K562 (cell line): ENCODE results near the gene PAQR8. TPM values are rescaled to one million over a fixed set of nuclear protein-coding genes. Genes with fewer than 3 reads are reported as not detected.

Source experiments
- ATAC-seq: fragments of 200-7000 bp; cut with Tn5 transposase; 3 replicates; pipeline ENCODE4 v1.9.1; 2020; ENCODE audit warnings: moderate library complexity
- BruUV-seq: library from RNA; stranded (reverse); fragments of 400-500 nt; replicated peaks from 2 replicates; lab custom pipeline; 2021; lab: Mats Ljungman, UMichigan
- CTCF ChIA-PET: fragments of 300-600 bp; formaldehyde crosslinking; extraction: SDS; loops from one replicate; lab custom pipeline; 2021; ENCODE audit warnings: low intra/inter-chr PET ratio; lab: Yijun Ruan, JAX
- POLR2A ChIA-PET: fragments of 300-600, 350-650 bp; sonication (Branson Sonifier 250); formaldehyde crosslinking; extraction: SDS; loops from one replicate; lab custom pipeline; 2021; ENCODE audit warnings: antibody characterized with exemption, inconsistent platforms; lab: Yijun Ruan, JAX
- DNase-seq, 4 experiments: peaks; one replicate each; pipeline versions ENCODE4 v3.0.0 to v3.0.0-alpha.2; 2011 to 2018; ENCODE audit warnings: low spot score in 3 of 4, mixed read lengths in 3 of 4; ENCODE audit errors: extremely low read depth in 1 of 4
- FAIRE-seq: peaks from 2 replicates; lab custom pipeline; 2011; peaks lifted over from hg19 to GRCh38; lab: Jason Lieb, UNC
- H2AFZ ChIP-seq: 2 replicates; pipeline ENCODE4 v1.6.0; 2011; ENCODE audit warnings: low read depth, low read length, control low read depth, inconsistent platforms
- H3K27ac ChIP-seq: fragments of 200-600 bp; 3 replicates; pipeline ENCODE4 v1.8.0; 2011; ENCODE audit warnings: low read depth, mild to moderate bottlenecking, control low read depth, inconsistent platforms, low read length, moderate library complexity, mixed read lengths; ENCODE audit errors: extremely low read depth
- H3K27me3 ChIP-seq, 2 experiments: fragments of 300-600 bp in 1 of 2; 2 replicates in 1 of 2; 3 replicates in 1 of 2; pipeline versions ENCODE4 v1.6.0 to v1.8.0; 2011; ENCODE audit warnings: inconsistent platforms in 2 of 2, low read length in 2 of 2, mild to moderate bottlenecking in 1 of 2, mixed read lengths in 1 of 2, moderate library complexity in 1 of 2; ENCODE audit not compliant: control insufficient read depth in 2 of 2, insufficient read depth in 2 of 2
- H3K36me3 ChIP-seq: fragments of 300-600 bp; 3 replicates; pipeline ENCODE4 v1.8.0; 2011; ENCODE audit warnings: mild to moderate bottlenecking, low read length, inconsistent platforms; ENCODE audit not compliant: control insufficient read depth, insufficient read depth
- H3K4me1 ChIP-seq, 2 experiments: fragments of 200-600 bp in 1 of 2; replicated peaks in 1 of 2; 2 replicates in 1 of 2; 3 replicates in 1 of 2; pipeline versions ENCODE4 v1.5.1 to v1.8.0; 2011; ENCODE audit warnings: inconsistent platforms in 2 of 2, low read length in 2 of 2, mild to moderate bottlenecking in 1 of 2, mixed read lengths in 1 of 2, moderate library complexity in 1 of 2; ENCODE audit not compliant: control insufficient read depth in 2 of 2, insufficient read depth in 2 of 2
- H3K4me2 ChIP-seq: 2 replicates; pipeline ENCODE4 v1.6.1; 2011; ENCODE audit warnings: low read length, control low read depth, inconsistent platforms, mixed read lengths; ENCODE audit not compliant: insufficient read depth
- H3K4me3 ChIP-seq: fragments of 200-600 bp; sonication (generic), shearing (Covaris generic); 2 replicates; pipeline ENCODE4 v1.5.1; 2016; ENCODE audit warnings: control low read depth, inconsistent platforms
- H3K79me2 ChIP-seq: fragments of 200-600 bp; 3 replicates; pipeline ENCODE4 v1.8.0; 2011; ENCODE audit warnings: low read length, inconsistent platforms; ENCODE audit not compliant: control insufficient read depth, insufficient read depth
- H3K9ac ChIP-seq, 2 experiments: 2 replicates each; pipeline versions ENCODE4 v1.6.0 to v1.6.1; 2011; ENCODE audit warnings: low read depth in 2 of 2, low read length in 2 of 2, control low read depth in 1 of 2, inconsistent platforms in 1 of 2, mild to moderate bottlenecking in 1 of 2, mixed read lengths in 1 of 2; ENCODE audit not compliant: insufficient read depth in 1 of 2
- H3K9me1 ChIP-seq: one replicate; pipeline ENCODE4 v1.6.0; 2011; ENCODE audit warnings: inconsistent platforms, mild to moderate bottlenecking, low read length, moderate library complexity; ENCODE audit not compliant: control insufficient read depth, insufficient read depth
- H3K9me3 ChIP-seq: replicated peaks from 2 replicates; pipeline ENCODE4 v1.5.1; 2011; ENCODE audit warnings: low read depth, low read length, inconsistent platforms; ENCODE audit not compliant: control insufficient read depth, insufficient read depth
- H4K20me1 ChIP-seq: replicated peaks from 2 replicates; pipeline ENCODE4 v1.6.1; 2011; ENCODE audit warnings: low read length, inconsistent platforms, mixed read lengths; ENCODE audit not compliant: control insufficient read depth, insufficient read depth
- CBFB ChIP-seq: sonication (generic); formaldehyde crosslinking; IDR thresholded peaks from 2 replicates; pipeline ENCODE4 v1.4.0; 2020; ENCODE audit warnings: mild to moderate bottlenecking, missing genetic modification reagents
- JUND ChIP-seq, 2 experiments: IDR thresholded peaks; 2 replicates in 1 of 2; 3 replicates in 1 of 2; pipeline ENCODE4 v1.6.1; 2011; ENCODE audit warnings: borderline replicate concordance in 2 of 2, low read depth in 2 of 2, low read length in 2 of 2, improper control_type of control experiment in 1 of 2, missing biosample characterization in 1 of 2, missing genetic modification characterization in 1 of 2, missing genetic modification reagents in 1 of 2
- POLR2H ChIP-seq: IDR thresholded peaks from 2 replicates; pipeline ENCODE4 v1.6.1; 2016; ENCODE audit warnings: missing genetic modification characterization, low read depth, mild to moderate bottlenecking, control low read depth, missing compliant biosample characterization, moderate library complexity
- WGBS: fragments of 100-300 bp; shearing (Covaris generic); methylation state at CpG from one replicate; pipeline ENCODE4 v1.1.6; 2016; ENCODE audit warnings: low coverage, mixed read lengths; ENCODE audit not compliant: insufficient coverage; ENCODE audit errors: missing lambda C conversion rate; 5-methylcytosine and 5-hydroxymethylcytosine counted together
- in situ Hi-C: fragments of 300-500 bp; cut with MboI; formaldehyde crosslinking; loops from 4 replicates; pipeline ENCODE4 v1.15.0; 2018; ENCODE audit warnings: inconsistent platforms, mixed read lengths
- intact Hi-C: fragments of 100-400 bp; cut with micrococcal nuclease; formaldehyde crosslinking; loops from 2 replicates; pipeline ENCODE4 v1.14.2; 2022
- polyA plus RNA-seq, 8 experiments: library from polyadenylated mRNA; depleted of rRNA in 4 of 8; stranded (reverse) in 5 of 8; unstranded in 3 of 8; fragments of >200 nt; fragmentation: Nextera tagmentation in 2 of 8; fragmentation: Illumina TruSeq in 1 of 8; extraction: Ambion mirVana in 2 of 8; extraction: Trizol in 1 of 8; gene quantifications; 2 replicates each; pipeline versions ENCODE4 v1.2.1 to v1.2.3, GENCODE V29; 2011 to 2014; ENCODE audit warnings: inconsistent platforms in 1 of 8, missing spikeins in 1 of 8
- total RNA-seq, 7 experiments: library from RNA; depleted of rRNA in 6 of 7; stranded (reverse); fragments of >200 nt in 6 of 7; fragmentation: Illumina TruSeq in 2 of 7; extraction: Trizol in 2 of 7; gene quantifications; 2 replicates each; pipeline versions ENCODE4 v1.2.1 to v1.2.3, GENCODE V29; 2011 to 2021; ENCODE audit warnings: low replicate concordance in 1 of 7
- TF ChIP-seq, protein P1 (sequence below), 3 experiments: fragments of 200-800 bp in 1 of 3; fragments of 250-450 bp in 1 of 3; fragments of 450-650 bp in 1 of 3; sonication (Bioruptor Pico) in 1 of 3; sonication (Bioruptor generic) in 1 of 3; formaldehyde crosslinking in 1 of 3; IDR thresholded peaks; 2 replicates each; pipeline versions ENCODE4 v1.6.1 to v1.8.0; 2016 to 2022; ENCODE audit warnings: mild to moderate bottlenecking in 2 of 3, missing genetic modification characterization in 2 of 3, missing compliant biosample characterization in 1 of 3, moderate library complexity in 1 of 3
- TF ChIP-seq, protein P2 (sequence below): fragments of 200-800 bp; sonication (Bioruptor generic); IDR thresholded peaks from 2 replicates; pipeline ENCODE4 v1.6.1; 2016; ENCODE audit warnings: missing genetic modification characterization, missing compliant biosample characterization

PAQR8 gene
- total and polyA plus RNA-seq, 9 of the 15 experiments (the other 6 are each of a cell fraction or from before 2014, with no cell fraction given) = 1.4 to 10.2 (median 3.5) TPM

DNA sequence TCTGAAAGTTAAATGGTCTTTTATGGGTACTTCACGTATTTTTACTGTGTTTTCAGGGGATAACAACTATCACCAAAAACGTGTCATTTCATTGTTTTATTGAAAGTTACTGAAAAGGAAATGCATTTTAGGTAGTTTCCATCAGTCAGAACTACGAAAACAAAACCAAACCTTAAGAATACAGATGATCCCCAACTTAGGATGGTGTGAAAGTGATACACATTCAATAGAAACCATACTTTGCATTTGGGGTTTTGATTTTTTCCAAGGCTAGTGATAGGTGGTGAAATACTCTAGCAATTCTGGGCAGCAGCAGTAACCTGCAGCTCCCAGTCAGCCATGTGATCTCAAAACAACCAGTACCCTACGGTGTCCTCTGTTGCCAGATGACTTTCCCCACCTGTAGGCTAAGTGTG lies 32.3 kb downstream of the PAQR8 start:
- no peak overlapping the region for H3K27ac ChIP-seq
- no peak overlapping the region for H2AFZ ChIP-seq
- no peaks in the 10 kb centered on the region for H3K9me3 ChIP-seq
- H3K4me1 ChIP-seq = peaks cover 11 to 30% of the 10 kb centered on the region in 2 experiments; a peak in 4 of 5 replicates
- ChIA-PET POLR2A (no interaction called here), CTCF (no interaction called here)
- WGBS = 56% methylated on average over 4 of the region's 4 CpGs
- H3K79me2 ChIP-seq = no peaks in the 10 kb centered on the region
- in situ Hi-C loops (loop anchor here (5.0 kb wide), 1 partner anchor 102 kb away; no protein-coding TSS in a partner anchor), intact Hi-C loops (no loop called here)
- ATAC-seq (no peak), FAIRE-seq (no peak), DNase-seq (no peak)
- no peaks in the 10 kb centered on the region for H3K36me3 ChIP-seq
- no peak overlapping the region for H3K4me3 ChIP-seq
- no peaks in the 10 kb centered on the region for H3K9me1 ChIP-seq
- no TSS peak for BruUV-seq
- no peaks in the 10 kb centered on the region for H3K27me3 ChIP-seq
- H3K9ac ChIP-seq = no peak overlapping the region
- H4K20me1 ChIP-seq = no peaks in the 10 kb centered on the region
- H3K4me2 ChIP-seq = no peak overlapping the region
- TF ChIP-seq POLR2H (tag) = no peak
- TF ChIP-seq JUND (IDR thresholded peaks at IDR 0.05; ENCODE audit: borderline replicate concordance, low read depth, low read length) = no peak
- no peak for TF ChIP-seq JUND (tag; IDR thresholded peaks at IDR 0.05; ENCODE audit: borderline replicate concordance, low read depth, low read length)
- TF ChIP-seq, protein P1, sequence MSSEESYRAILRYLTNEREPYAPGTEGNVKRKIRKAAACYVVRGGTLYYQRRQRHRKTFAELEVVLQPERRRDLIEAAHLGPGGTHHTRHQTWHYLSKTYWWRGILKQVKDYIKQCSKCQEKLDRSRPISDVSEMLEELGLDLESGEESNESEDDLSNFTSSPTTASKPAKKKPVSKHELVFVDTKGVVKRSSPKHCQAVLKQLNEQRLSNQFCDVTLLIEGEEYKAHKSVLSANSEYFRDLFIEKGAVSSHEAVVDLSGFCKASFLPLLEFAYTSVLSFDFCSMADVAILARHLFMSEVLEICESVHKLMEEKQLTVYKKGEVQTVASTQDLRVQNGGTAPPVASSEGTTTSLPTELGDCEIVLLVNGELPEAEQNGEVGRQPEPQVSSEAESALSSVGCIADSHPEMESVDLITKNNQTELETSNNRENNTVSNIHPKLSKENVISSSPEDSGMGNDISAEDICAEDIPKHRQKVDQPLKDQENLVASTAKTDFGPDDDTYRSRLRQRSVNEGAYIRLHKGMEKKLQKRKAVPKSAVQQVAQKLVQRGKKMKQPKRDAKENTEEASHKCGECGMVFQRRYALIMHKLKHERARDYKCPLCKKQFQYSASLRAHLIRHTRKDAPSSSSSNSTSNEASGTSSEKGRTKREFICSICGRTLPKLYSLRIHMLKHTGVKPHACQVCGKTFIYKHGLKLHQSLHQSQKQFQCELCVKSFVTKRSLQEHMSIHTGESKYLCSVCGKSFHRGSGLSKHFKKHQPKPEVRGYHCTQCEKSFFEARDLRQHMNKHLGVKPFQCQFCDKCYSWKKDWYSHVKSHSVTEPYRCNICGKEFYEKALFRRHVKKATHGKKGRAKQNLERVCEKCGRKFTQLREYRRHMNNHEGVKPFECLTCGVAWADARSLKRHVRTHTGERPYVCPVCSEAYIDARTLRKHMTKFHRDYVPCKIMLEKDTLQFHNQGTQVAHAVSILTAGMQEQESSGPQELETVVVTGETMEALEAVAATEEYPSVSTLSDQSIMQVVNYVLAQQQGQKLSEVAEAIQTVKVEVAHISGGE (CRISPR knock-in tag; IDR thresholded peaks at IDR 0.05) = 0 out of 6 replicates have a peak, but pooled peaks of 1 of the 3 experiments have one; percentile 9
- TF ChIP-seq, protein P2, sequence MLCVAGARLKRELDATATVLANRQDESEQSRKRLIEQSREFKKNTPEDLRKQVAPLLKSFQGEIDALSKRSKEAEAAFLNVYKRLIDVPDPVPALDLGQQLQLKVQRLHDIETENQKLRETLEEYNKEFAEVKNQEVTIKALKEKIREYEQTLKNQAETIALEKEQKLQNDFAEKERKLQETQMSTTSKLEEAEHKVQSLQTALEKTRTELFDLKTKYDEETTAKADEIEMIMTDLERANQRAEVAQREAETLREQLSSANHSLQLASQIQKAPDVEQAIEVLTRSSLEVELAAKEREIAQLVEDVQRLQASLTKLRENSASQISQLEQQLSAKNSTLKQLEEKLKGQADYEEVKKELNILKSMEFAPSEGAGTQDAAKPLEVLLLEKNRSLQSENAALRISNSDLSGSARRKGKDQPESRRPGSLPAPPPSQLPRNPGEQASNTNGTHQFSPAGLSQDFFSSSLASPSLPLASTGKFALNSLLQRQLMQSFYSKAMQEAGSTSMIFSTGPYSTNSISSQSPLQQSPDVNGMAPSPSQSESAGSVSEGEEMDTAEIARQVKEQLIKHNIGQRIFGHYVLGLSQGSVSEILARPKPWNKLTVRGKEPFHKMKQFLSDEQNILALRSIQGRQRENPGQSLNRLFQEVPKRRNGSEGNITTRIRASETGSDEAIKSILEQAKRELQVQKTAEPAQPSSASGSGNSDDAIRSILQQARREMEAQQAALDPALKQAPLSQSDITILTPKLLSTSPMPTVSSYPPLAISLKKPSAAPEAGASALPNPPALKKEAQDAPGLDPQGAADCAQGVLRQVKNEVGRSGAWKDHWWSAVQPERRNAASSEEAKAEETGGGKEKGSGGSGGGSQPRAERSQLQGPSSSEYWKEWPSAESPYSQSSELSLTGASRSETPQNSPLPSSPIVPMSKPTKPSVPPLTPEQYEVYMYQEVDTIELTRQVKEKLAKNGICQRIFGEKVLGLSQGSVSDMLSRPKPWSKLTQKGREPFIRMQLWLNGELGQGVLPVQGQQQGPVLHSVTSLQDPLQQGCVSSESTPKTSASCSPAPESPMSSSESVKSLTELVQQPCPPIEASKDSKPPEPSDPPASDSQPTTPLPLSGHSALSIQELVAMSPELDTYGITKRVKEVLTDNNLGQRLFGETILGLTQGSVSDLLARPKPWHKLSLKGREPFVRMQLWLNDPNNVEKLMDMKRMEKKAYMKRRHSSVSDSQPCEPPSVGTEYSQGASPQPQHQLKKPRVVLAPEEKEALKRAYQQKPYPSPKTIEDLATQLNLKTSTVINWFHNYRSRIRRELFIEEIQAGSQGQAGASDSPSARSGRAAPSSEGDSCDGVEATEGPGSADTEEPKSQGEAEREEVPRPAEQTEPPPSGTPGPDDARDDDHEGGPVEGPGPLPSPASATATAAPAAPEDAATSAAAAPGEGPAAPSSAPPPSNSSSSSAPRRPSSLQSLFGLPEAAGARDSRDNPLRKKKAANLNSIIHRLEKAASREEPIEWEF = no peak
- TF ChIP-seq CBFB (CRISPR knock-in tag) = no peak
